Skin of body (tissue), 2 donors: Measurements from ENCODE around the gene ZMYND11. TPM values are rescaled to one million over a fixed set of nuclear protein-coding genes. Genes with fewer than 3 reads are reported as not detected.
"Not testable (repeated sequence)": the region's sequence is repeated elsewhere in the genome, so short reads cannot be mapped to it uniquely, and the experiment has no call there.

Source experiments
- DNase-seq: peaks from one replicate; lab custom pipeline; 2025; lab: John Stamatoyannopoulos, UW
- total RNA-seq: library from RNA; depleted of rRNA; stranded (reverse); fragments of >200 nt; gene quantifications from one replicate; pipeline ENCODE4 v1.2.3, GENCODE V29; 2014

Gene ZMYND11
- total RNA-seq, 1 donor from 2014 or later = 52.1 TPM

GRCh38 chr10:132946-133898 lies 2.0 kb upstream of the ZMYND11 start:
- no peak for DNase-seq

- peak; percentile 35 for DNase-seq
Observed at GRCh38 chr10:134247-135131, 766 bp upstream of the ZMYND11 start.

- peak; percentile 38 for DNase-seq
Observed at GRCh38 chr10:135601-136464, 578 bp downstream of the ZMYND11 start.

- DNase-seq = no peak
Observed at GRCh38 chr10:136465-136762, 1.2 kb downstream of the ZMYND11 start.

- DNase-seq = no peak
Observed at GRCh38 chr10:137031-137430, 1.8 kb downstream of the ZMYND11 start.

- DNase-seq = no peak
Observed at GRCh38 chr10:137606-138005, 2.4 kb downstream of the ZMYND11 start.

GRCh38 chr10:142371-142770 lies 7.1 kb downstream of the ZMYND11 start:
- DNase-seq = no peak

GRCh38 chr10:152915-153314 lies 17.7 kb downstream of the ZMYND11 start:
- DNase-seq = no peak

- DNase-seq = no peak
Observed at GRCh38 chr10:154348-154747, 19.1 kb downstream of the ZMYND11 start.

- DNase-seq = no peak
Observed at GRCh38 chr10:167383-167782, 32.1 kb downstream of the ZMYND11 start.

- no peak for DNase-seq
Observed at GRCh38 chr10:173741-174140, 38.5 kb downstream of the ZMYND11 start.

GRCh38 chr10:176677-177076 lies 41.4 kb downstream of the ZMYND11 start:
- no peak for DNase-seq

- peak; percentile 18 for DNase-seq
Observed at GRCh38 chr10:178208-178607, 43.0 kb downstream of the ZMYND11 start.

GRCh38 chr10:178723-179122 lies 43.5 kb downstream of the ZMYND11 start:
- DNase-seq = no peak

- no peak for DNase-seq
Observed at GRCh38 chr10:182441-183201, 47.4 kb downstream of the ZMYND11 start.

- DNase-seq = no peak
Observed at GRCh38 chr10:184174-184573, 48.9 kb downstream of the ZMYND11 start.

GRCh38 chr10:184911-185310 lies 49.7 kb downstream of the ZMYND11 start:
- no peak for DNase-seq

- DNase-seq = not testable (repeated sequence)
Observed at GRCh38 chr10:185571-185970, 50.3 kb downstream of the ZMYND11 start.

GRCh38 chr10:186911-187310 lies 51.7 kb downstream of the ZMYND11 start:
- DNase-seq = no peak

GRCh38 chr10:188546-188945 lies 53.3 kb downstream of the ZMYND11 start:
- no peak for DNase-seq

GRCh38 chr10:190216-190615 lies 55.0 kb downstream of the ZMYND11 start:
- DNase-seq = no peak
